ENCODE data around the gene SAMM50. TPM values are rescaled to one million over a fixed set of nuclear protein-coding genes. Genes with fewer than 3 reads are reported as not detected.

SAMM50 gene
- polyA plus RNA-seq, 1 experiment: 61.7 TPM

DNA sequence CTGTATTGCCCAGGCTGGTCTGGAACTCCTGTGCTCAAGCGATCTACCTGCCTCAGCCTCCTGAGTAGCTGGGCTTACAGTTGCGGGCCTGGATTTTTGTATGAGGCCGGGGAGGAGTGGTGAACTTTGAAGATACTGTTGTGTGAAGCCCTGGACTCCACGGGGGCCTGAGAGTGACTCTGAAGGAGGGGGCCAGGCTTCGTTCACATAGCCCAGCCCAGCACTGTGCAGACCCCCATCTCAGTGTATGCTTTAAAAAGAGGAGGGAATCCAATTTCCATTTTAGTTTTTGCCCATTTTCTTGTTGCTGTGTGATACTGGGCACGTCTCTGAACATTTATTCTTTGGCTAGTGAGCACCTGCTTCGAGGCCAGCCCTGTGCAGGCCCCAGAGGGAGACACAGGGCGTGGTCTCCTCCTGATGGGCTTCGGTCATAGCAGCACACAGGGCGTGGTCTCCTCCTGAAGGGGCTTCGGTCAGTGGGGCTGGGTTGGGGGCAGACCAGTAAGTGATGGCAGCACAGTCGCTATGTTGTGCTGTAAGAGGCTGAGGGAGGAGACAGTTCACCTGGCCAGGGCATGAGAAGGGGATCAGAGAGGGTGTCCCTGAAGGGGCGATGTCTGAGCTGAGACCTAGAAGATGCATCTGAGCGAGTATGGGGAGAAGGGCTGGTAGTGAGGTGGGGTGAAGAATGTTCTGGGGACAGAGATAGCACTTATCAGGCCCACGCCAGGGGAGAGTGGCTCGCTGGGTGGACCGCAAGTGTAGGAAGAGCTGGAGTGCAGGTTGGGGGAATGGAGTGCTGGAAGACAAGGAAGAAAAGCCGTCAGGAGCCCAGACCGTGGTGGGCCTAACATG, 14.0 kb downstream of the SAMM50 start:
- Histone ChIP-seq H3K27ac (ENCODE audit: low read depth, low read length) (no peak overlapping the region), H3K9me3 (ENCODE audit: control insufficient read depth, insufficient read depth, low read length) (no peaks in the 10 kb centered on the region), H3K4me3 (ENCODE audit: low read depth, low read length) (no peak overlapping the region), H3K27me3 (ENCODE audit: control insufficient read depth, insufficient read depth, low read length) (no peaks in the 10 kb centered on the region)
- POLR2A ChIA-PET: no interaction called here
- CTCF ChIA-PET: interaction anchor here (0.6 kb wide), 1 partner anchor 24 kb away, joined by 3 read pairs; no protein-coding TSS in a partner anchor
- TF ChIP-seq, protein P1, sequence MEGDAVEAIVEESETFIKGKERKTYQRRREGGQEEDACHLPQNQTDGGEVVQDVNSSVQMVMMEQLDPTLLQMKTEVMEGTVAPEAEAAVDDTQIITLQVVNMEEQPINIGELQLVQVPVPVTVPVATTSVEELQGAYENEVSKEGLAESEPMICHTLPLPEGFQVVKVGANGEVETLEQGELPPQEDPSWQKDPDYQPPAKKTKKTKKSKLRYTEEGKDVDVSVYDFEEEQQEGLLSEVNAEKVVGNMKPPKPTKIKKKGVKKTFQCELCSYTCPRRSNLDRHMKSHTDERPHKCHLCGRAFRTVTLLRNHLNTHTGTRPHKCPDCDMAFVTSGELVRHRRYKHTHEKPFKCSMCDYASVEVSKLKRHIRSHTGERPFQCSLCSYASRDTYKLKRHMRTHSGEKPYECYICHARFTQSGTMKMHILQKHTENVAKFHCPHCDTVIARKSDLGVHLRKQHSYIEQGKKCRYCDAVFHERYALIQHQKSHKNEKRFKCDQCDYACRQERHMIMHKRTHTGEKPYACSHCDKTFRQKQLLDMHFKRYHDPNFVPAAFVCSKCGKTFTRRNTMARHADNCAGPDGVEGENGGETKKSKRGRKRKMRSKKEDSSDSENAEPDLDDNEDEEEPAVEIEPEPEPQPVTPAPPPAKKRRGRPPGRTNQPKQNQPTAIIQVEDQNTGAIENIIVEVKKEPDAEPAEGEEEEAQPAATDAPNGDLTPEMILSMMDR (IDR thresholded peaks at IDR 0.05; ENCODE audit: low read depth, low read length): no peak
- DNase-seq (ENCODE audit: low read depth, low spot score): no peak

- Histone ChIP-seq H3K4me3 (ENCODE audit: low read depth, low read length) (no peak overlapping the region), H3K27ac (ENCODE audit: low read depth, low read length) (no peak overlapping the region), H3K27me3 (ENCODE audit: control insufficient read depth, insufficient read depth, low read length) (no peaks in the 10 kb centered on the region), H3K9me3 (ENCODE audit: control insufficient read depth, insufficient read depth, low read length) (no peaks in the 10 kb centered on the region)
- no peak for DNase-seq (ENCODE audit: low read depth, low spot score)
- TF ChIP-seq, protein P1 (IDR thresholded peaks at IDR 0.05; ENCODE audit: low read depth, low read length): no peak
- ChIA-PET CTCF (interaction anchor here (0.6 kb wide), 1 partner anchor 23 kb away, joined by 3 read pairs; no protein-coding TSS in a partner anchor), POLR2A (interaction anchor here (0.7 kb wide), 1 partner anchor 472 kb away, joined by 3 read pairs; no protein-coding TSS in a partner anchor)
Observed at GRCh38 chr22:43969989-43970755, 14.9 kb downstream of the SAMM50 start.

DNA sequence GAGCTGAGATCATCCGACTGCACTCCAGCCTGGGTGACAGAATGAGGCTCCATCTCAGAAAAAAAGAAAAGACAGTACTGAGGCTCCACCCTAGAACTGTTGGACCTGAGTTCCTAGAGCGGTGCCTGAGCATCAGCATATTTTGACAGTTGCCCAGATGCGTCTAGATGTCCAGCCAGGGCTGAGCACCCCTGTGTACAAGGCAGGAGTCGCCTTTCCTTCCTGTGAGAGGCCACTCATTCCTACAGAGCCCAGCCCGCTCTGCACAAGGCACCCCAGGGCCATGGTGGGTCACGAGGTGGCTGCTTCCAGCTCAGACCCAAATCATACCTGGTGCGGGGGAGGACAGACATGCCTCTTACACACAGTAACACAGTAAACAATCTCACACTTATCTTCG, 15.9 kb downstream of the SAMM50 start:
- ChIA-PET POLR2A (no interaction called here), CTCF (interaction anchor here (2.4 kb wide), 1 partner anchor 22 kb away, joined by 12 read pairs; no protein-coding TSS in a partner anchor)
- TF ChIP-seq, protein P1 (IDR thresholded peaks at IDR 0.05; ENCODE audit: low read depth, low read length): no peak
- no peak for DNase-seq (ENCODE audit: low read depth, low spot score)
- Histone ChIP-seq H3K27me3 (ENCODE audit: control insufficient read depth, insufficient read depth, low read length) (no peaks in the 10 kb centered on the region), H3K9me3 (ENCODE audit: control insufficient read depth, insufficient read depth, low read length) (no peaks in the 10 kb centered on the region), H3K4me3 (ENCODE audit: low read depth, low read length) (no peak overlapping the region), H3K27ac (ENCODE audit: low read depth, low read length) (no peak overlapping the region)

DNA sequence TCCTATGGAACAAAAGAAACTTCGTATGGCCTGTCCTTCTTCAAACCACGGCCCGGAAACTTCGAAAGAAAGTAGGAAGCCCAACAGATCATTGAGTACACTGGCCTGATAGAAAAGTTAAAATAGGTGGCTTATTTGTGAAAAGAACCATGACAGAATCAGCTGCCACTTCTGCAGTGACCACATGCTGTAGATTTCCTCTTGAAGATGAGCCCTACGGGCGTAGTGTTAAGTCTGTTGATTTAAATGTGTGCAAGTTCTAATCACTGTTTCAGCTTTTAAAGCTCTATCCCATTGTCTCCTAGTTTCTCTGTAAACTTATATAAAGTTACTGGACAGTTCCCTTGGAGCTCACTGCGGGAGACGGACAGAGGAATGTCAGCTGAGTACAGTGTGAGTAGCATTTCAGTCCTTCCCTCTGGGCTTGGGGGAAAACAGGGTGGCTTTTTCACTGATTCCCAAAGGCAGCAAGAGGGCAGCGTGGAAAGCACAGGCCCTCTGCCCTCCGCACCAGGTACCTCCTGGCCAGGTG, 17.8 kb downstream of the SAMM50 start:
- TF ChIP-seq, protein P1 (IDR thresholded peaks at IDR 0.05; ENCODE audit: low read depth, low read length): no peak
- no peak overlapping the region for H3K4me3 ChIP-seq (ENCODE audit: low read depth, low read length)
- H3K27me3 ChIP-seq (ENCODE audit: control insufficient read depth, insufficient read depth, low read length): no peaks in the 10 kb centered on the region
- H3K27ac ChIP-seq (ENCODE audit: low read depth, low read length): no peak overlapping the region
- no peak for DNase-seq (ENCODE audit: low read depth, low spot score)
- no peaks in the 10 kb centered on the region for H3K9me3 ChIP-seq (ENCODE audit: control insufficient read depth, insufficient read depth, low read length)
- POLR2A ChIA-PET: interaction anchor here (0.7 kb wide), 1 partner anchor 388 kb away, joined by 3 read pairs; no protein-coding TSS in a partner anchor
- CTCF ChIA-PET: interaction anchor here (2.4 kb wide), 1 partner anchor 20 kb away, joined by 12 read pairs; no protein-coding TSS in a partner anchor

Data from AG04450 (cell line).